Skin of body (tissue), 2 donors: ENCODE data around the gene GNPDA1. TPM values are rescaled to one million over a fixed set of nuclear protein-coding genes. Genes with fewer than 3 reads are reported as not detected.
A peak's percentile ranks its signal among the peaks of the same experiment; 100 is the strongest.
"Not testable (repeated sequence)": the region's sequence is repeated elsewhere in the genome, so short reads cannot be mapped to it uniquely, and the experiment has no call there.

Source experiments
- DNase-seq: peaks from one replicate; lab custom pipeline; 2025; lab: John Stamatoyannopoulos, UW
- total RNA-seq: library from RNA; depleted of rRNA; stranded (reverse); fragments of >200 nt; gene quantifications from one replicate; pipeline ENCODE4 v1.2.3, GENCODE V29; 2014

Gene GNPDA1
- total RNA-seq, result 20.6 TPM

GRCh38 chr5:142012792-142013388 is at the start of gene GNPDA1:
Gene GNPDA1, minus strand, starts transcription at chr5:142013027. Its CDS starts 992 bp downstream, at chr5:142012035.
- DNase-seq, result peak; percentile 25

DNA sequence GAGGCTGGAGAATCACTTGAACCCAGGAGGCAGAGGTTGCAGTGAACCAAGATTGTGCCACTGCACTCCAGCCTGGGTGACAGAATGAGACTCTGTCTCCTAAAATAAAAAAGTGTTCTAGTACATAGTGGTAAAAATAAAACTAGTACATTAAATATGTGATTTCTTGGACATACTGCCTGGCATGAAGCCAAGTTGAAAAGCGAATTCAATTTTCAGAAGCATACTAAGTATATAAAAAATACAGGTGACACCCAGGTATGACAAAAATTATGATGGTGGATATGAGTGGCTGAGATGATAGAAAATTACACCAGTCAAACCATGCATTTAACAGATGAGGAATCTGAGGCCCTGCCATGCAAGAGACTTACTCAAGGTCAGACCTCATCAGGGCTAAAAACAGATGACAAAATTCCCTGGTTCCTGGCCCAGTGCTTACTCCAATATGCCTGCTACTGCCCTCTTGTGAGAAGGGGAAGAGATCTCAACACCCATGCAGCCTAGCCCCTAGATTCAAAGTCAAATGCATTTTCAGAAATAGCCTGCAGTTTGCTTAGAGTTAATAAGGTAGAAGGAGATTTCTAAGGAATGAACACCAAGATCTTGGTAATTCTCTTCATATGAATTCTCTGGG is 46.6 kb upstream of the GNPDA1 start:
- DNase-seq, result no peak

- DNase-seq, result no peak
Measured at GRCh38 chr5:142057697-142058056, 44.9 kb upstream of the GNPDA1 start.

DNA sequence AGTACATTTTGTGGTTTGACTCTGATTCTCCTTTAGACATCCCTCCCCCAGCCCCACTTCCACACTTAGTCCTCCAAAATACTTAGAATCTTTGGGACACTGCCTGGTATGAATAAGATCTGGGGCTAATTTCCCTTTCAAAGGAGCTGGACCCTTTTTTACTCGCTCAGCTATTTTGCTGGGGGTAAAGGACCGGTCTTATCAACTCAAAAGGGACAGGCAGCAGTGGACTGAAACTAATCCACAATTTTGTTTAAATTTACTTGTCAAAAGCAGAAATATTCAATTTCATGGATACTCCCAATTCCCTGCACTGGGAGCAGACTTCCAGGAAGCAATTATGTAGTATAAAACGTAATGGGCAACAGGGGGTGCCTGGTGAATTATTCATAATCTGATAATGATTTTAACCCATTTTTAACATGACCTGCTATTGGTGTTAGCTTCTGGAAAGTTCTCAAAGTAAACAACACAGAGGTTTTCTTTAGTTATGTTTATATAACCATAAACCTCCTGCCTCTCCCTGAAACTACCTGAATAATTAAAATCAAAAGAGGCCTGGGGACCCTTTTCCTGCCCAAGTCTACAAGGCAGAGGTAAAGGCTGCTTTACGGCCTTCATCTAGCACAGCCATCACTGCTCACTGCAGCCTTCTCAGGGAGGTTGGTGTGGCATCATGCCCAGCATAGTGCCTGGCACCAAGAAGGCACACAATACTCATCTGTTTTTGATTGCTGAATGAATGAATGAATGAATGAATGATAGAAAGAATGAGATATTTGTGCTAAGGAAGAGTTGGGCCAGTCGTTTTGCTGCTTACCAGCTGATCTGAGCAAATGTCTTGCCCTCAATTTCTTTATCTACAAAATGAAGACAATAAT is 44.2 kb upstream of the GNPDA1 start:
- no peak for DNase-seq

- DNase-seq, result no peak
Measured at GRCh38 chr5:142055301-142055700, 42.5 kb upstream of the GNPDA1 start.

DNA sequence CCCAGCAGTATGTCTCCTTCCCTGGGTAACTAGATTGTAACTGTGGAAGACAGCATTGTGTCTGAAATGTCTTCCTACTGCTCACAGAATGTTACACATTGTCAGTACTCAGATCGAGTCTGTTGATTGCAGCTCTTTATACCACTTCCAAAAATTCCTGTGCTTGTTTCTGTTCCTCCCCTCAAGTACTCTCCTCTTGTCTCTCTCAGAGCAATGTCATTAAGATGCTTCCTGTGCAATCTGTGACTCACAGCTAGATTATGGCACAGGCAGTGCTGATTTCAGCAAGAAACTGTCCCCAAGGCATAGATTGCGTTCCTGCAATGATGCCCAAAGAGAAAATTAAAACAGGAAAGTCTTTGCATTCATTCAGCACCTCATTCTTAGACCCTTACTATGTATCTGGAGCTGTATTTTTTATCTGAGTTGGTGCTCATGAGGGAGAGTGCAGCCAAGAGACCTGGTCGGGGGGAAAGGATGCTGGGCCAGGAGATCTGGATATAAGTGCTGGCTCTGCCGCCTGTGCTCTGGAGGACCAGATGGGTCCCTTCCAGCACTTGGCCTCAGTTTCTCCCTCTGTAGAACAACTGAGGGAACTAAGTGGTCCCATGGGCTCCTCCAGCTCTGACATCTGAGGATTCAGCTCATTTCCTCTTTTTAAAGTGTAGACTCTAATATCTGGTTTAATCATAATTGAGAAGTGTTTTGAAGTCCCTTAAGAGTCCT is 40.8 kb upstream of the GNPDA1 start:
- DNase-seq, result peak; percentile 93

GRCh38 chr5:142052026-142052425 is 39.2 kb upstream of the GNPDA1 start:
- DNase-seq, result not testable (repeated sequence)

DNA sequence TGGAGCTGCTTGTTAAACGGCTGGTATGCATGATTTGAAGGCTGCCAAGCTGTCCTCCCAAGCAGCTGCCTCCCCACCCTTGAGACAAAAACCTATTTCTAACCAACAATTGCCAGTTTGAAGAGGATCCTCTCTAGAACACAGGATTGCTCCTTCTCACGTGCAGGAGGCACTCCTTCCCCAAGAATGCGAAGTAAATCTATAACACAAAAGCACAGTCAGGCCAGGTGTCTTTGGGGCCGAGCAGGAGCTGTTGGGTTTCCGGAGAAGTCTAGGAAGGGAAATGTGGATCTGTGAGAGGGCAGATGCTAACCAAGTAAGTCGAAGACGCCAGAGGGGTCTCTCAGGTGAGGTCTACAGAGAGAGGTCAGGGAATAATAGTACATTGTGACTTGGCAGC is 35.4 kb upstream of the GNPDA1 start:
- no peak for DNase-seq

- DNase-seq, result no peak
Measured at GRCh38 chr5:142046191-142046590, 33.4 kb upstream of the GNPDA1 start.

DNA sequence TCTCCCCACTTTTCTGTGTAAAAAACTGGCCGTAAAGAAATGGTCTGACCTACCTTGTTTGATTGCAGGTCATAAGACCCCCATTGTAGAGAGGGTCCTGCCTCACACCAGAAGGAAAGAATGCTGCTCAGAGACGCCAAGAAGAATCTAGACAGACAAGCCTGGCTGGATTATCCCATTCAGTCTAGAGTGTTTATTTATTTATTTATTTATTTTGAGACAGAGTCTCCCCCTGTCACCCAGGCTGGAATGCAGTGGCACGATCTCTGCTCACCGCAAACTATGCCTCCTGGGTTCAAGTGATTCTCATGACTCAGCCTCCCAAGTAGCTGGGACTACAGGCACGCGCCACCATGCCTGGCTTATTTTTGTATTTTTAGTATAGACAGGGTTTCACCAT is 28.1 kb upstream of the GNPDA1 start:
- not testable (repeated sequence) for DNase-seq

DNA sequence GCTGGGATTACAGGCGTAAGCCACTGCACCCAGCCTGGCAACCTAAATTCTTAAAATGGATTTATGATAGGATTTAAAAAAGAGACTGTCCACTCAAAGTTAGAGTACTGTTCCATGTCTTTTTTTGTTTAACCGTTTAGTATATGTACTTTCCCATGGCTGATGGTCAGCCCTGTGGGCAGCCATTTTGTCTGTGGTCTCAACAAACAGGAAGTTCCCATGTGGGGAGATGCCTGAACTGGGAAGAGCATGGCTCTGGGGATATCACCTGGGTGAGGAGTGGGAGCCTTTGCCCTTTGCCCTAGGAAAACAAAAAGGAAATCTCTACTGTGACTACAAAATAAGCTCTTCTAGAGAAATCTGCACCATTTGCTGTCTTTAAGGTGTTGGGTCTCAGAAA is 27.5 kb upstream of the GNPDA1 start:
- no peak for DNase-seq

- DNase-seq, result no peak
Measured at GRCh38 chr5:142038735-142039134, 25.9 kb upstream of the GNPDA1 start.

DNA sequence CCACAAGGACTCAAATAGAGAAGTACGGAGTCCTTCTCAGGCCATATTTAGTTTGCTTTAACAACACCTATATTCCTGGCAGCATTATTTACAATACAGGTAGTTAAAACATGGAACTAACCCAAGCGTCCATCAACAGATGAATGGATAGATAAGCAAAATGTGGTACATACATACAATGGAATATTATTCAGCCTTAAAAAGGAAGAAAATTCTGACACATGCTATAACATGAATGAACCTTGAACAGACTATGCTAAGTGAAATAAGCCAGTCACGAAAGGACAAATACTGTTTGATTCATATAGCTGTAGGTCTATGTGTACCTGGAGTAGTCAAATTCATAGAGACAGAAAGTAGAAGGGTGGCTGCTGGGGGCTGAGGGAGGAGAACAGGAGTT is 24.8 kb upstream of the GNPDA1 start:
- not testable (repeated sequence) for DNase-seq

DNA sequence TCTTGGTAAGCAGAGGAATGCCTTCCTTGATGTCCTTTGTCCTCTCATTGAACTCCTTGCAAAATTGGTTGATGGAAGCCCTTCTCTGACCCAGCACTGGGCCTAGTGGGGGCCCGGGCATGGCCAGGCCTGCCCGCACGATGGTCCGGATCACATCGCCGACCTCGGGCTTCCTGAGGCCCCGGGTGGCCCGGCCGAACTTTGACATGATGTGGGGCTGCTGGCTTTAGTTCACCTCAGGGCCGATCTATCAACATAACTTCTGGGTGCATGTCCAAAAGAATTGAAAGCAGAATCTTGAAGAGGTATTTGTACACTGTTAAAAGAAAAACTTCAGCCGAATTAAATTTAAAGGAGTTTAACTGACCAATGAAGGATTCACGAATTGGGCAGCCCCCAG is 24.1 kb upstream of the GNPDA1 start:
- DNase-seq, result no peak

DNA sequence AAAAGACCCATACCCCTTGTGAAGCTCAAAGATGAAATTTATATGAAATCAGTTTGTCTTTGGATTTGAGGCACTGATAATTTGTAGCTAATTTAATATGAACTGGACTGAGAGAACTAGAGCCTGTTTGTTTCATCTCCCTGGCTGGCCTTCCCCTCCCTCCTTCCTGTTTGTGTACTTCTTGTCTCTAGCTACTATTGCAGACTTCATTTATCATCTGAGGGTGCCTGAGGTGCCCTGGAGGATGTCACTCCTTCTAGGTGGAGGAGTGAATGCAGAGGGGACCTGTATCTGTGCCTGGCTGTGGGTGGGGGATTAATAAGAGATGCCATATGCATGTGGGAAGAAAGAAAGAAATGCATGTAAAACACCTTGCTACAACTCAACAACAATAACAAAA is 22.2 kb upstream of the GNPDA1 start:
- no peak for DNase-seq

- DNase-seq, result not testable (repeated sequence)
Measured at GRCh38 chr5:142033632-142034567, 21.1 kb upstream of the GNPDA1 start.

- DNase-seq, result no peak
Measured at GRCh38 chr5:142032747-142033631, 20.2 kb upstream of the GNPDA1 start.

DNA sequence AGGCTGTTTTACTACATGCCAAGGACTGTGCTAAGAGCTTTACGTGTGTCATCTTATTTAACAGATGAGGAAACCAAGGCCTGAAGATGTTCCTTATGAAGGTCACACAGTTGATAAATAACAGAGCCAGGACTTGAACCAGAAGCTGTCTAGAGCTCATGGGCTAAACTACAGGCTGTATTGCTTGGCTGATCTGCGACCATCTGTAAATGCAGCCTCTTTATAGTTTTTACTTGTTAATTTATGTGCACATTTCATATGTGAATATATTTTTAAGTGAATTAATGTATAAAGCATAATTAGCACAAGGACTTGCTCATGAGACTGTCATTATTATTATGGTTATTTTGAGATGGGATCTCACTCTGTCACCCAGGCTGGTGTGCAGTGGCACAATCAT is 19.3 kb upstream of the GNPDA1 start:
- DNase-seq, result no peak

GRCh38 chr5:142025637-142026036 is 12.8 kb upstream of the GNPDA1 start:
- no peak for DNase-seq
